Pulmonary artery endothelial cell (primary cell): Measurements from ENCODE around the gene FAM210B. TPM values are rescaled to one million over a fixed set of nuclear protein-coding genes. Genes with fewer than 3 reads are reported as not detected.
A peak's percentile ranks its signal among the peaks of the same experiment; 100 is the strongest.
"Not testable (repeated sequence)": the region's sequence is repeated elsewhere in the genome, so short reads cannot be mapped to it uniquely, and the experiment has no call there.

Experiments used
- DNase-seq: peaks from one replicate; pipeline ENCODE4 v3.0.0-alpha.2; 2011; ENCODE audit warnings: low read depth, low spot score
- total RNA-seq: library from RNA; depleted of rRNA; stranded (reverse); fragments of >200 nt; gene quantifications from 2 replicates; pipeline ENCODE4 v1.2.3, GENCODE V29; 2014

Gene FAM210B, protein sequence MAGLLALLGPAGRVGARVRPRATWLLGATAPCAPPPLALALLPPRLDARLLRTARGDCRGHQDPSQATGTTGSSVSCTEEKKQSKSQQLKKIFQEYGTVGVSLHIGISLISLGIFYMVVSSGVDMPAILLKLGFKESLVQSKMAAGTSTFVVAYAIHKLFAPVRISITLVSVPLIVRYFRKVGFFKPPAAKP
- 51.9 and 56.0 TPM in 2 replicates for total RNA-seq

DNA sequence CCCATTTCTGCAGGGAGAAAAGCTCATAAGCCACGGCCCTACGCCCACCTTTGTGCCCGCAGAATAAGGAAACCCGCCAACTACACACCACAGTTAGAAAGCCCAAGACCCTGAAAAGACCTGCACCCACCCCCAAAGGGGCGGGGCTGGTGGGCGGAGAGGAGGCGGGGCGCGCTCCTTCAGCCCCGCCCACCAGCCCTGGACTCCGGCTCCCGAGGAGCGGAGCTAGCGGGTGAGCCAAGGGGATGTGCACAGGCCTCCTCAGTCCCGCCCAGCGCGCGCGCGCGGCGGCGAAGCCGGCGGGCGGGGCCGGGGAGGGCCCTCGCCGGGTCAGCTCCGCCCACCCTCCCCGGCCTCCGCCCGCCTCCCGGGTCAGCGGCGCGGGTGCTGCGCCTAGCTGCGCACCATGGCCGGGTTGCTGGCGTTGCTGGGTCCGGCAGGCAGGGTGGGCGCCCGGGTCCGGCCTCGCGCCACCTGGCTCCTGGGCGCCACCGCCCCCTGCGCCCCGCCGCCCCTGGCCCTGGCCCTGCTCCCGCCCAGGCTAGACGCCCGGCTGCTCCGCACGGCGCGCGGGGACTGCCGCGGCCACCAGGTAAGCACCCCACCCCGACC is at the start of gene FAM210B:
Gene FAM210B (plus strand): TSS at position 375 of the 612 bp plus-strand sequence. CDS start 32 bp downstream, at position 407.
- DNase-seq, result peak; percentile 58

DNA sequence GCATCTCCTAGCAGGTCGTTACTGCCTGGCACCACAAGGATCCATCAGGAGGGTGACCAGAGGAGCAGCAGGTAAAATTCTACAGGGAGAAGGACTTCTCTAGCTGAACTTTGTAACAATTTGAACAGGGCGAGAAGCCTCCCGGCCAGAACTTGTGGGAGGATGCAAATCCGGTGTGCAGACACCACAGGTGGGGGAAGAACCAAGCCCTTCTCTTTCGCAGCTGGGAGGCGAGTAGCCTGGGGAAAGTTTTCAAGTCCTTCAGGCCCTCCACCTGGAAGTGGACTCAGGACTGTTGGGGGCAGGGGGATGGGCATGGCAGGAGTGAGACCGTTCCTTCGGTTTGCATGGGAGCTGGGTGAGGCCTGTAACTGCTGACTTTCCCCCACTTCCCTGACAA is 42.7 kb upstream of the FAM210B start:
- no peak for DNase-seq

DNA sequence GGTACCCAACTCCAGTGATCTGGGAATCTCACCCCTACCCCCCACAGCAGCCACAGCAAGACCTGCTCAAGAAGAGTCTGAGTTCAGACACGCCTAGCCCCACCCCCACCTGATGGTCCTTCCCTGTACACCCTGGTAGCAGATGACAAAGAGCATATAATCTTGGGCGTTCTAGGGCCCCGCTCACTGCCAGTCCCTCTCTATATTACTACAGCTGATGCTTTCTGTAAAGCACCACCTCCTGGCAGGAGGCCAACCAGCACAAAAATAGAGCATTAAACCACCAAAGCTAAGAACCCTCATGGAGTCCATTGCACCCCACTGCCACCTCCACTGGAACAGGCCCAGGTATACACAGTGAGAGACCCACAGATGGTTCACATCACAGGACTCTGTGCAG is 42.3 kb upstream of the FAM210B start:
- DNase-seq, result no peak

DNA sequence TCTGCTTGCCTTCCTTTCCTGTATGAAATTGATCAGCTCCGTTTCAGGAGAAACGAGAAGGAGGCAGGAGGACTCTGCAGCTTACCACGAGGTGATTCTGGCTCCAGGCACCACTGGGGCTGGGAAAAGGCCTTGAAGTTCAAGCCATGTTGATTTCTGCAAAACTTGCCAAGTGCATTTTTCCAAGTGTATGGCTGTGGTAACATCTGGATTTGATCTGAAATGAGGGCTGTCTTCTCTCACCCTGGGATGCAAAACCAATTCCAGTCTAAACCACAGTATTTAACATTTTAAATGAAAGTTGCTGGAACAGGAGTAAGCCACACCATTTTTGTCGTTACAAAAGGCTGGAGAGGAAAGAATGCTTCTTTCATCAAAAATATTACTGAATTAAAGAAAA is 36.1 kb upstream of the FAM210B start:
- no peak for DNase-seq

DNA sequence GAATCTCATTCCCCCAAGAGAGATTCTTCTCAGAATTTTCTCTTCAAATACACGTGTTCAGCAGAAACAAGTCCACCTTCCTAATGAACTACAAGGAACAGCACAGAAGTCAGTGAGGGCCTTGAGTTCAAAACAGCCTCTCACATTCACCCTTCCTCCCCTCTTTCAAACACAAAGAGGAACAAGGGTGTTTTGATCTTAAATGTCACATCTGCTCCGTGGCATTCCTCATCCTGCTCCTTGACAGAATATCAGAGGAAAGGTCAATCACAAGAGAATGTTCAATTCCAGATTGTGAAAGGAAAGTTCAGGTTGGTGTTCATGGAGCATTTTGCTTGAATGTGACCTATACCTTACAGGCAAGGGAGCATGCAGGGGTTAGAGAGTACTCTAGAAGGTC is 35.6 kb upstream of the FAM210B start:
- DNase-seq, result no peak

DNA sequence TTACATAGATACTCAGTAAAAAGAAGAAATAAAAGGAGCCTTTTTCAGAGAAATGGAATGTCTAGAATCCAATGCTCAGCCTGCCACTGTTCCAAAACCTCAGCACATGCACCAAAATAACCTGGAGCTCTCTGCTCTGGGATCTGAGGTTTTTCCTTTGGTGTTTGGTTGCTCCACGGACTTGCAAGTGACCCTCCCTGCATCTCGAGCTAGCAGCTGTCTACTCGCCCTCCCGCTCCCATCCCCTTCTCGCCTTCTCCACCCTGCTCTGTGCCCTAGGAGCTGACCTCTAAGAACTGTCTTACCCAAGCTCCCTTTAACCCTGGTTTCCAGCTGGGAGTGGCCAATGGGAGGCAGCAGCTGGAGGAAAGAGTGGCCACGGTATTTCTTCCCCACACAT is 35.1 kb upstream of the FAM210B start:
- DNase-seq, result no peak

DNA sequence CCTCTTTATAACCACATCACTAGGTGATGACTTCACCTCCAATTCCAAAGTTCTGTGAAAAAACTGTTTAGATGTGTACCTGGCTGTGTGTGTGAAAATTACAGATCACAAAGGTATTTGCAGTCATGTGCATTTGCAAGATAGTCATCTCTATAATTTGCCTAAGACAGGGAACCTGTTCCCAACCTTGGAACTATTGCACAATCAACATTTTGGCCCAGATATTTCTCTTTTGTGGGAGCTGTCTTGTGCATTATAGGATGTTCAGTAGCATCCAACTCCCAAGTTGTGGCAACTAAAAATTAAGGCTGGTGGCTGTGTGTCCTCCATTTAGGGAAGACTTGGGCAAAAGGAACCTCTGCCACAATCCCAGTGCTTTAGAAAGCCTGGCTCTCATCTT is 34.0 kb upstream of the FAM210B start:
- no peak for DNase-seq

DNA sequence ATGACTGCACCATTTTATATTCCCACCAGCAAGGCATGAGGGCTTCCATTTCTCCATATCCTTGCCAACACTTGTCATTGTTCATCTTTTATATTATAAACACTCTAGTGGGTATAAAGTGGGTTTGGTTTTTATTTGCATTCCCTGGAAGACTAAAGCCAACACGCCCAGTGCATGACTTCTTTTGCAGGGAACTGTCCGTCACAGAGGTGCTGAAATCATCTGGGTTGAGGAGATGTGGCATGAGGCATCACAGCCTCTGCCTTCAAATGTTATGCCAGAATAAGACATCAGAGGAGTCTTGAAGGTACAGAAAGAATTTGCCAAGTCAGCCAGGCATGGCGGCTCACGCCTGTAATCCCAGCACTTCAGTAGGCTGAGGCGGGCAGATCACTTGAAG is 29.9 kb upstream of the FAM210B start:
- DNase-seq, result no peak

DNA sequence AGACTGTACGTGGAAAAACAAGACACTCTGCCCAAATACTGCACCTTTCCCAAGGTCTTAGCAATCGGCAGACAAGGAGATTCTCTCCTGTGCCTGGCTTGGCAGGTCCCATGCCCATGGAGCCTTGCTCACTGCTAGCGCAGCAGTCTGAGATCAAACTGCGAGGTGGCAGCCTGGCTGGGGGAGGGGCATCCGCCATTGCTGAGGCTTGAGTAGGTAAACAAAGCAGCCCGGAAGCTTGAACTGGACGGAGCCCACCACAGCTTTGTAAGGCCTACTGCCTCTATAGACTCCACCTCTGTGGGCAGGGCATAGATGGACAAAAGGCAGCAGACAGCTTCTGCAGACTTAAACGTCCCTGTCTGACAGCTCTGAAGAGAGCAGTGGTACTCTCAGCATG is 22.1 kb upstream of the FAM210B start:
- DNase-seq, result not testable (repeated sequence)

DNA sequence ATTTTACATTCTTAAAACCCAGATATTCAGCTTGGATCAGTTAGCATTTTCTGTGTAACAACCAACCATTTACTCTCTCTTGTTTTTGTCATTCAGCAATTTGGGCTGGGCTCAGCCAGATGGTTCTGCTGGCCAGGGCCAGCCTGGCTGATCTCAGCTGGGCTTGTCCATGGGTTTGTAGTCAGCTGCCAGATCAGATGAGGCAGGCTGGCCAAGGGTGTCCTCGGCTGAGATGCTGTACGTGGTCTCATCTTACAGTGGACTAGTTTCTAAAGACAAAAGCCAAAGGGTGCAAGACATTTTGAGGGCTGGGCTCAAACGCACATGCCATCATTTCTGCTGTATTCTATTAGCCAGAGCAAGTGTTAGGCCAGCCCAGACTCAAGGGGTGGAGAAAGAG is 16.0 kb upstream of the FAM210B start:
- DNase-seq, result no peak

DNA sequence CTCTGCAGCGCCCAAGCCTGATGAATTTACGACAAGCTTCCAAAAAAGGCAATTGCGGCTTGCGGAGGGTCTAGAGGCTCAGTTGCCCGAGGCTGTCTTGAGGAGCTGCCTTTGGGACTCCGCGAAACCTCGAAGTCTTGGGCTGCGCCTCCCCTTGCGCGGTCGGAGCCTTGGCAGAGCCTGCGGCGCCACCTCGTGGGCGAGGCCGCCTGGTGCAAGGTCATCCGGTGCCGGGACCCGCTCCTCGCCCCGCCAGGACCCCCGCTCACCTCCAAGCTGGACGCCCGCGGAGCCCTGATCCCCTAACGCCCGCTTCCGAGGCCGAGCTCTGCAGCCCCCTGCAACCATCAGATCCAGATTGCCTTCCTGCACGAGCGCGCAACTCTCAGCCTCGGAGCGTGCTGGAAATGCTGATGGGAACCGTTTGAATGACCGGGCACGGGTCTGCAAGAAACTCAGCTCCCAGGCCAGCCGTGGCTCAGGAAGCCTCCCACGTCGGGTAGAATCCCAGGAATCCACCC is 14.9 kb upstream of the FAM210B start:
- DNase-seq, result no peak

DNA sequence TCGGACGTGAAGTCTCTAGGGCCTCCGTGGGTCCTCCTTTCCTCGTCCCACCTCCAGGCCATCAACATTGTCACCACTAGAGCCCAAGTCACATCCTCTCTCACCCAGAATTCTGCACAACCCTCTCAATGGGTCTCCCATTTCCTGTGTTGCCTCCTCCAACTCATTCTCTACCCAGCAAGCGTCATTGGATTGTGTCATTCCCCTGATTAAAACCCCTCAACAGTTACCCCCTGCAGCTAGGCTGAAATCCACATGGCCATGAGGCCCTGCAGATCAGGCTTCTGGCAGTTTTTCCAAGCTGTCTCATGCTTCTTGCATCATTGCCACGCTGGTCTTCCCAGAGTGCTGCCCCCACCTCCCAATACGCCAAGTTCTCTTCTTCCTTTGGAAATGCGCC is 12.9 kb upstream of the FAM210B start:
- no peak for DNase-seq

DNA sequence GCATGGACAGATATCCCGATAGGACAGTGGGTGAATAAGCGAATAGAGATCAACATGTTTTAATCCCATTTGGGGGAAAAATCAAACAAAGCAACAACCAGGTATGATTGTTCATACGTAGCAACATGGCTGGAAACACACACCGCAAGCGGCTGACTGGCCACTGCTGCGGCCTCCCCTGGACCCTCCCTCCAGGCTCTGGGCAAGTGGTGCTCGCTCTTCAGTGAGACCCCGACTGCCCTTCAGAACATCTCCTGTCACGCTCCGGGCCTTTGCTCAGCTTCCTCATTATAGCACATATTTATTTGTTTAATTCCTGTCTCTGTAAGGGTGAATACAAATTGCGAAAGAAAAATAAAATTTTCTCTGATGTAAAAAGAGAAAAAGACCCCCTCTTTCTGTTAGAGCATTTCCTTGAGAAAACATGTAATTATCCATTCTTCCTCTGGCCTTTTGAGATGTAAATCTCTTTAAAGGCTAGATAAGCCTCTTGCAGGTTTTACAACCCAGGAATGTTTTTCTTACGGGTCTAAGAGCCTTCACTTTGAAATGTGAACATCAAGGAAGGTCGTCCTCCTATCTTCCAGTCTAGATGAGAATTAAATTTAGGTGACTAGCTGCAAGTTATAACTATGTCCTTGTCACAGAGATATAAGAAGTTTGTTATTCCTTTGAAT is 11.0 kb upstream of the FAM210B start:
- no peak for DNase-seq

DNA sequence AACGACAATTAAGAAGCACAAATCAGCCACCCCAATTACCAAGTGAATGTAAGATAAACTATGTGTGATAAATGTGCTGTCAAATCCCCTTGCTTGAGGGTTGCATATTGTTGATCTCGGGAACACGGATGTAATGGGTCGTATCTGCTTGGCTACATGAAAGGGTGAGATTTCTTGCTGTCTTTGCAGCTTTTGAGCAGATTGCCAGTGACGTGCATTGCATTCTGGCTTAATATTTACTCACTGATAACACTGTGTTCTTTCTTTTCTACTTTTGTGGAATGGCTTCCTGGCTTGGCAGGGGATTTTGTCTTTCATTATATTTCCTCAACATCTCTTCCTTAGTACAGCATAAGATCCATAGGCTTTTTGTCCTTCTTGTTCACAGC is 10.5 kb upstream of the FAM210B start:
- DNase-seq, result no peak

DNA sequence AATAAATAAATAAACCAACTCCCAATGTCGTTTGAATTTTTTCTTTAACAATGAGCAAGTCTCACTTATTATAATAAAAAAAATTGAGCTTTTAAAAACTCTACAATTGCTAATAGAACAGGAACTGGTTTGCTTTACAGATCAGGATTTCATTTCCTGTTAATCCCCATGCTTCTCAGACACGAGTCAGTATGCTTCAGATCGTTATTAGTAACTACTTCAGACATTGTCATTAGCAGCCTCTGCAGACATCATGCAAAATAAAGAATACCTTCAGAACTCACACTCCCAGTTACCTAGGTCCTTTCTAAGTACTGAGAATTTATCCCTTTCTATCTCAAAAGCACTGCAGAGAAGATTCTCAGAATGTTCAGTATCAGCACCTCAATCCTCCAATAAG is 10.0 kb upstream of the FAM210B start:
- DNase-seq, result no peak

DNA sequence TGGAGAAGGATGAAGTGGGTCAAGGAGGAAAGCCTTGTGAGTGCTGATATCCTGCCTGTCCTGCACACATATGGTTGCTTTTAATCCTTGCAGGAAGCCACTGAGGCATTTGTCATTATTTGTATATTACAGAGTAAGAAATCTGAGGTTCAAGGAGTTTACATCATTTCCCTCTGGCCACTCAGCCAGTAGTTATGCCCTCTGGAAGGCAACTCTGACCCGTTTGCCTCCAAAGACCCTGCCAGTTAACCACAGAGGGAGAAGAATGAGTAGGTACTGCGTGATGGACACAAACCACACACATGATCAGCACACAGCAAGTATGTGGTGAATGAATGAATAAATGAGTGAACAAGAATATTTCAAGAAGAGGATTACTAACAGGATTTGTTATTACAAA is 7.9 kb upstream of the FAM210B start:
- DNase-seq, result no peak

DNA sequence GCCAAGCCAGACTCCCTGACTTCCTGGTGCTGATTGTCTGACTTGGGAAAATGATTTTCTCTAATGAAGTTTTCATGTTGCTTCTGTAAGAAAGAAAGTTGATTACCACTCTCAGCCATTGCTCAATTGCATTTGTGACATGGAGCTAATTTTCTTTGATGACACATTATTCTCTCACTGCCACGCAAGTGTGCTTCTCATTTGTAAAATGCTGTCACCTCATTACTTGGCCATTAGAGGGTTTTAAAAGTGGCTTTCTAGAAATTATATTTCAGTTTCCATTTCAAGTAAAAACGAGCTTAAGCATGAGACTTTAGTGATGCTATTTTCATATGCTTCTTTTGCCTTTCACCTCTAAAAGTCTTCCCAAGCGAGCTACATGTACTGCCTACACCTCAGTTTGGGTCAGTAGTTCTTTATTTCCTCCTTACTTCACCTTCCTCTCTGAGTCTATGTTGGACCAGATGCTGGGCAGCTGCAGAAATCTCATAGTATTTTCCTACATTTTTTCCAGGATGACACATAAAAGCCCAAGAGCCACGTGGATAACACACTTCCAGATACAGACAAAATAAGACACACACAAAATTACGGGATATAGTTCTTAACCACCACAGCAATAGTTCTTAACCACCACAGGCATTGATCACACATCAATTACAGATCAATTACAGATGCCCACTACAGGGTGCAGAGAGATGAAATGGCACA is 6.3 kb upstream of the FAM210B start:
- DNase-seq, result no peak

DNA sequence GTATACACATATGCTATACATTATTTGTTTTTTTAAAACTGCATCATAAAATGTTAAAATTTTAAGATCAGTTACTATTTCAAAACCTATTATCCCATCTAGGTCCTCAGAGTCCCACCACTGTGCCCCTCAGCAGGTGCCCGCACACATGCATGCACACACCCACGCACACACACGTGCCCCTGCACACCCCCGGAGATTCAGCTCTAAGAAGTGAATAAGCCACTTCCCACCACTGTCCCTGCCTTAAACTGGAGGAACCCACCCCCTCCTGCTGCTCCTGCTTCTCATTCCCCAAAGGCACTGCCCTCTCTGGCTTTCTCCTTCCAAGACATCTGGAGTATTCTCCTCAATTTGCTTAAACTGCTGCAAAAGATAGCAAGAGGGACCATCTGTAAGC is 5.4 kb upstream of the FAM210B start:
- DNase-seq, result no peak

DNA sequence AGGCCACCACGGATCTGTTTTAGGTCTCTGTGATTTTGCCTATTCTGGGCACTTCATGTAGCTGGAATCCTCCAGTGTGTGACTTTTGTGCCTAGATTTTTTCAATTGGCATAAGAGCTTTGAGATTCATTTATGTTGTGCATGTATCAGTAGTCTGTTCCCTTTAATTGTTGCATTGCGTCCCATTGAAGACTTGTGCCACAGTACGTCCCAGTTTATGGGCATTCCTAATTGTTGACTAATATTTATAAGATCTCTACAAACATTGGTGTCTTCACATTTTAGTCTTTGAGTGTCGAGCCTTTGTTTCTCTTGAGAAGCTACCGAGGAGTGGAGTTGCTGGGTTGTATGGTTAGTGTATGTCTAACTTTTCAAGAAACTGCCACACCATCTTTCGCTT is 704 bp upstream of the FAM210B start:
- no peak for DNase-seq

DNA sequence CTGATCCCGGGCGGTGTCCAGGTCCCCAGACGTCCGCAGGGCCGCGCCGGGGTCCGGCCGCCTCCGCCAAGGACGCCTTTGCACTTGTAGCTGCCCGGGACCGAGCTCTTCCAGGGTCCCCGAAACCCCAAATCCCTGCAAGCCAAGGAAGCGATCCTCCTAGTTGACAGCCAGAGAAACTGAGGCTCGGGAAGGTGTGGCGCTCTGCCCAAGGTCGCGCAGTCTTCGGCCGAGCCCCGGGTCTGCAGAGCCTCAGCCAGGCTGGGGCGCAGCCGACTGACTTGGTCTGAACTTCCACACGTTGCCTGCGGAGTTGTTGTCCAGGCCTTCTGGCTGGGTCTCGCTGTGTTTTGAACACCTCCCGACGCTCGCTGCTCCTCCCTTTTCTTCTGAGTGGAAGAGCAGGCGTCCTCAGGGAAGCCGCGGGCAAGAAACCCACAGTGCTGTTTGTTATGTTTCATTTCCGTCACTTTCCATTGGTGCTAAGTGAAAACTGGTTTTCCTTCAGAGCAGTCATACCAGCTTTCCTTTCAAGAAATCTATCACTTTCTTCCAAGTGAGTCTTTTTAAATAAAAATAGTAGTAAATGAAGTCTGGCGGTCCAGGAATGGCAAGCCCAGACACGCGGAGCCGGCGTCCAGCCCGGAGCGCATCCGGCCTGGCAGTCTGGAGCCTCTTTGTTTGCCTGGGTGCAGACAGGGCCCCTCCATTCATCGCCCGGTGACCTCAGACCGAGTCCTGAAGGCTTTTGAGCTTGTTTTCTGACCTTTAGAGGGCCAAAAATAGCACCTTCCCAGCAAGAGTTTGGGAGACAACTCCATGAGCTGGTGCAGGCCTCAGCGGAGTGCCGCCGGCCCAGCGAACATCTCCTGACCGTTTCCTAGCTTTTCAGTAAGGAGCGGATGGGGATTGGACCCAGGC is 698 bp downstream of the FAM210B start:
- DNase-seq, result no peak
